ENCODE measurements around the gene COQ6. TPM values are rescaled to one million over a fixed set of nuclear protein-coding genes. Genes with fewer than 3 reads are reported as not detected.
"Not testable (repeated sequence)": the region's sequence is repeated elsewhere in the genome, so short reads cannot be mapped to it uniquely, and the experiment has no call there.

Gene COQ6
- total RNA-seq, 1 experiment from 2014 or later, result 12.0 TPM

GRCh38 chr14:73988065-73988464, 38.0 kb downstream of the COQ6 start:
- Histone ChIP-seq H3K4me2 (ENCODE audit: insufficient read depth, insufficient read length, low read length) (no peak overlapping the region), H3K9ac (ENCODE audit: extremely low read depth, insufficient read length, low read length) (no peak overlapping the region), H3K56ac (ENCODE audit: insufficient read length, low read depth, low read length) (no peak overlapping the region), H2BK5ac (ENCODE audit: insufficient read length, low read length) (no peak overlapping the region), H2BK20ac (ENCODE audit: low read depth, low read length, poor library complexity, severe bottlenecking) (no peak overlapping the region), H3T11ph (ENCODE audit: low read length) (no peak overlapping the region), H2BK12ac (ENCODE audit: insufficient read length, low read depth, low read length) (no peak overlapping the region), H2BK15ac (ENCODE audit: low read depth, low read length) (no peak overlapping the region), H3K23ac (ENCODE audit: insufficient read length, low read depth, low read length) (no peak overlapping the region), H4K5ac (ENCODE audit: insufficient read length, low read depth, low read length) (no peak overlapping the region), H4K20me1 (ENCODE audit: control insufficient read depth, insufficient read depth, insufficient read length) (no peaks in the 10 kb centered on the region), H3K27ac (ENCODE audit: insufficient read length, low read depth, low read length) (no peak overlapping the region), H2BK120ac (ENCODE audit: low read depth, low read length, poor library complexity, severe bottlenecking) (no peak overlapping the region), H4K91ac (ENCODE audit: insufficient read length, low read depth, low read length) (no peak overlapping the region), H4K8ac (replicated peaks; ENCODE audit: insufficient read length, low read depth, low read length) (no peak overlapping the region), H3K14ac (ENCODE audit: insufficient read depth, low read length) (no peak overlapping the region), H3K9me3 (ENCODE audit: control insufficient read depth, low read depth, low read length) (no peaks in the 10 kb centered on the region), H3K79me2 (ENCODE audit: insufficient read depth, low read length) (no peaks in the 10 kb centered on the region), H3K23me2 (ENCODE audit: insufficient read length, low read depth, low read length, poor library complexity, severe bottlenecking) (no peaks in the 10 kb centered on the region), H3K4ac (ENCODE audit: low read depth, low read length) (no peak overlapping the region), H3K4me1 (ENCODE audit: insufficient read depth, low read length) (no peaks in the 10 kb centered on the region), H2AFZ (ENCODE audit: low read length) (no peak overlapping the region), H3K79me1 (ENCODE audit: insufficient read depth, low read depth, low read length, poor library complexity, severe bottlenecking) (no peaks in the 10 kb centered on the region), H3K27me3 (ENCODE audit: insufficient read depth, low read length) (no peaks in the 10 kb centered on the region), H2AK5ac (ENCODE audit: insufficient read length, low read length) (no peak overlapping the region), H3K18ac (ENCODE audit: insufficient read length, low read depth, low read length) (no peak overlapping the region)
- Mint-ChIP-seq H3K9me3 (no peaks in the 10 kb centered on the region), H3K36me3 (ENCODE audit: insufficient read depth in 1 of 3, low read depth in 3 of 3) (peaks cover 1 to 26% (median 16%) of the 10 kb centered on the region in 3 experiments; a peak in 6 of 7 replicates), H3K27me3 (ENCODE audit: low read depth) (no peaks in the 10 kb centered on the region), H3K4me3 (no peak overlapping the region), H3K27ac (no peak overlapping the region), H3K4me1 (peaks cover 0 to 3% of the 10 kb centered on the region in 2 experiments; a peak in 2 of 4 replicates)
- no peak for DNase-seq
- no CpG with 5 or more reads among the region's 3 CpGs for WGBS (ENCODE audit: extremely low coverage, insufficient read length, low lambda C conversion rate)
- no peak for TF ChIP-seq CTCF (conservative IDR thresholded peaks at IDR 0.05)

- H3K36me3 Mint-ChIP-seq (ENCODE audit: insufficient read depth in 1 of 3, low read depth in 3 of 3), result peaks cover 1 to 25% (median 16%) of the 10 kb centered on the region in 3 experiments; a peak in 6 of 7 replicates
- not testable (repeated sequence) for DNase-seq; H2AK5ac ChIP-seq (ENCODE audit: insufficient read length, low read length); H3K27me3 Mint-ChIP-seq (ENCODE audit: low read depth); H3K23me2 ChIP-seq (ENCODE audit: insufficient read length, low read depth, low read length, poor library complexity, severe bottlenecking); H3K9ac ChIP-seq (ENCODE audit: extremely low read depth, insufficient read length, low read length); H4K5ac ChIP-seq (ENCODE audit: insufficient read length, low read depth, low read length); H2BK15ac ChIP-seq (ENCODE audit: low read depth, low read length); H3T11ph ChIP-seq (ENCODE audit: low read length); H3K79me1 ChIP-seq (ENCODE audit: insufficient read depth, low read depth, low read length, poor library complexity, severe bottlenecking); H3K4me1 ChIP-seq (ENCODE audit: insufficient read depth, low read length); H3K9me3 Mint-ChIP-seq; H2BK5ac ChIP-seq (ENCODE audit: insufficient read length, low read length); H3K23ac ChIP-seq (ENCODE audit: insufficient read length, low read depth, low read length); H2BK12ac ChIP-seq (ENCODE audit: insufficient read length, low read depth, low read length); H2BK20ac ChIP-seq (ENCODE audit: low read depth, low read length, poor library complexity, severe bottlenecking); H3K18ac ChIP-seq (ENCODE audit: insufficient read length, low read depth, low read length); H3K4ac ChIP-seq (ENCODE audit: low read depth, low read length); H3K4me3 Mint-ChIP-seq; H3K4me1 Mint-ChIP-seq; H3K56ac ChIP-seq (ENCODE audit: insufficient read length, low read depth, low read length); H3K27ac Mint-ChIP-seq; H3K9me3 ChIP-seq (ENCODE audit: control insufficient read depth, low read depth, low read length); H3K27me3 ChIP-seq (ENCODE audit: insufficient read depth, low read length); H2BK120ac ChIP-seq (ENCODE audit: low read depth, low read length, poor library complexity, severe bottlenecking); H4K91ac ChIP-seq (ENCODE audit: insufficient read length, low read depth, low read length); H3K27ac ChIP-seq (ENCODE audit: insufficient read length, low read depth, low read length); H3K14ac ChIP-seq (ENCODE audit: insufficient read depth, low read length); H2AFZ ChIP-seq (ENCODE audit: low read length); H3K4me2 ChIP-seq (ENCODE audit: insufficient read depth, insufficient read length, low read length); H4K8ac ChIP-seq (replicated peaks; ENCODE audit: insufficient read length, low read depth, low read length); H4K20me1 ChIP-seq (ENCODE audit: control insufficient read depth, insufficient read depth, insufficient read length); H3K79me2 ChIP-seq (ENCODE audit: insufficient read depth, low read length)
- no CpG with 5 or more reads among the region's 7 CpGs for WGBS (ENCODE audit: extremely low coverage, insufficient read length, low lambda C conversion rate)
Observed at GRCh38 chr14:73988656-73989055, 38.6 kb downstream of the COQ6 start.
